Measurements from ENCODE around the gene PIM2. TPM values are rescaled to one million over a fixed set of nuclear protein-coding genes. Genes with fewer than 3 reads are reported as not detected.

PIM2 gene
- total and polyA plus RNA-seq, 9 of the 15 experiments (the other 6 are each of a cell fraction or from before 2014, with no cell fraction given) = 67.6 to 191 (median 108) TPM

DNA sequence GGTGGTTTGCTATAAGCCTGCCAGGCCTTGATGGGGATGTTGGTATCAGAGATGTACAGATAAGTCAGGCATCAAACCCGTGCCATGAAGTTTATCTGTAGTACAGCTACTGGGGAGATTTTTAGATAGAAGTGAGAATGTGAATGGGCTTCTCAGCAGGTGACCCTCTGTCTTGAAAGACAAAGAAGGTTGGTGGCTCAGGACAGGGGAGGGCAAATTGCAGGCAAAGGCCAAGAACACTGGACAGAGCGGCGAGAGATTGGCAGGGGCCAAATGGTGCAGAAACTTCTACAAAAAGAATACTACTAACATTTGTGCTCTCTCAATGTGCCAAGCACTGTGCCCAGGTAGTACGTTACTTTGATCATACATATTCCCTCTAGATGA is 1.9 kb upstream of the PIM2 start:
- FAIRE-seq = no peak

GRCh38 chrX:48919947-48920717 is 1.3 kb upstream of the PIM2 start:
- peak overlapping the region in 1 of 2 experiments; percentile 59; a peak in 3 of 4 replicates for H3K9ac ChIP-seq (ENCODE audit: insufficient read depth in 1 of 2, low read depth in 2 of 2, low read length in 2 of 2)
- in situ Hi-C loops (cut with MboI) (no loop called here), intact Hi-C loops (cut with micrococcal nuclease) (loop anchor here (1.0 to 10.0 kb wide), 3 partner anchors 17 to 285 kb away; partner anchors contain the start of gene TFE3)
- ChIA-PET CTCF (ENCODE audit: low intra/inter-chr PET ratio) (no interaction called here), POLR2A (interaction anchor here (1.0 kb wide), 1 partner anchor 17 kb away, joined by 4 read pairs; no protein-coding TSS in a partner anchor)
- peaks cover 21% of the 10 kb centered on the region for H4K20me1 ChIP-seq (replicated peaks; ENCODE audit: control insufficient read depth, insufficient read depth, low read length)
- H2AFZ ChIP-seq (ENCODE audit: low read depth, low read length) = no peak overlapping the region
- H3K27ac ChIP-seq (ENCODE audit: extremely low read depth, low read depth, low read length) = peak overlapping the region; percentile 77
- FAIRE-seq (peak; percentile 74), ATAC-seq (peak; percentile 3), DNase-seq (ENCODE audit: extremely low read depth in 1 of 4, low spot score in 3 of 4) (peak in 2 of 4 experiments; percentile 26 to 61)
- peaks cover 56% of the 10 kb centered on the region for H3K36me3 ChIP-seq (ENCODE audit: control insufficient read depth, insufficient read depth, low read length)
- H3K9me1 ChIP-seq (ENCODE audit: control insufficient read depth, insufficient read depth, low read length) = no peaks in the 10 kb centered on the region
- BruUV-seq (replicated peaks) = no TSS peak
- H3K27me3 ChIP-seq (ENCODE audit: control insufficient read depth in 2 of 2, insufficient read depth in 2 of 2, low read length in 2 of 2) = no peaks in the 10 kb centered on the region; a peak in 1 of 5 replicates
- H3K9me3 ChIP-seq (replicated peaks; ENCODE audit: control insufficient read depth, insufficient read depth, low read depth, low read length) = no peaks in the 10 kb centered on the region
- WGBS (ENCODE audit: insufficient coverage, low coverage, missing lambda C conversion rate) = 1% methylated on average over 6 of the region's 8 CpGs
- peaks cover 53% of the 10 kb centered on the region for H3K79me2 ChIP-seq (ENCODE audit: control insufficient read depth, insufficient read depth, low read length)
- H3K4me1 ChIP-seq (replicated peaks in 1 of 2; ENCODE audit: control insufficient read depth in 2 of 2, insufficient read depth in 2 of 2, low read length in 2 of 2) = peaks cover 22 to 30% of the 10 kb centered on the region in 2 experiments; a peak in 4 of 5 replicates
- peak overlapping the region; percentile 97 for H3K4me2 ChIP-seq (ENCODE audit: insufficient read depth, low read length)
- H3K4me3 ChIP-seq = peak overlapping the region; percentile 89
- TF ChIP-seq TCF3 (CRISPR knock-in tag; IDR thresholded peaks at IDR 0.05) = peak; percentile 32
- no peak for TF ChIP-seq PTTG1 (tag; IDR thresholded peaks at IDR 0.05; ENCODE audit: low read depth)
- TF ChIP-seq RHOXF2B (CRISPR knock-in tag; conservative IDR thresholded peaks at IDR 0.05) = no peak
- TF ChIP-seq MYNN (IDR thresholded peaks at IDR 0.05) = peak; percentile 29; the same call in 1 of the 2 replicates
- no peak for TF ChIP-seq MYNN (CRISPR knock-in tag; IDR thresholded peaks at IDR 0.05)
- TF ChIP-seq HMGN3 (IDR thresholded peaks at IDR 0.05; ENCODE audit: borderline replicate concordance, extremely low read depth, insufficient read length, low read depth, low read length) = no peak
- peak; percentile 57 for TF ChIP-seq MEIS2 (IDR thresholded peaks at IDR 0.05; ENCODE audit: partially characterized antibody)
- peak; percentile 24 to 32; a peak in 3 of 4 replicates for TF ChIP-seq NRF1 (conservative IDR thresholded peaks at IDR 0.05 in 1 of 2, IDR thresholded peaks at IDR 0.05 in 1 of 2)
- TF ChIP-seq MAFG (tag; conservative IDR thresholded peaks at IDR 0.05) = peak; percentile 42; the same call in 1 of the 2 replicates
- no peak for TF ChIP-seq ATF1 (CRISPR knock-in tag; IDR thresholded peaks at IDR 0.05)
- TF ChIP-seq ATF1 (tag; IDR thresholded peaks at IDR 0.05) = peak; percentile 63
- TF ChIP-seq ZNF282 (CRISPR knock-in tag; IDR thresholded peaks at IDR 0.05) = no peak
- no peak for TF ChIP-seq PCBP1 (IDR thresholded peaks at IDR 0.05; ENCODE audit: low read depth, low read length, poor library complexity, severe bottlenecking)
- TF ChIP-seq TOE1 (IDR thresholded peaks at IDR 0.05; ENCODE audit: borderline replicate concordance) = no peak
- no peak for TF ChIP-seq TOE1 (CRISPR knock-in tag; IDR thresholded peaks at IDR 0.05; ENCODE audit: borderline replicate concordance, low read depth)
- TF ChIP-seq DPF2 (IDR thresholded peaks at IDR 0.05) = peak; percentile 43; the same call in 1 of the 2 replicates

More for the DNA sequence above, 1.9 kb upstream of the PIM2 start:
- intact Hi-C loops (cut with micrococcal nuclease) = loop anchor here (1.0 kb wide), 1 partner anchor 123 kb away; the partner anchor contains the start of gene TFE3
- in situ Hi-C loops (cut with MboI) = no loop called here
- no peak overlapping the region for H3K9ac ChIP-seq (ENCODE audit: insufficient read depth in 1 of 2, low read depth in 2 of 2, low read length in 2 of 2)
- H2AFZ ChIP-seq (ENCODE audit: low read depth, low read length) = no peak overlapping the region
- CTCF ChIA-PET (ENCODE audit: low intra/inter-chr PET ratio) = no interaction called here
- peak overlapping the region; percentile 97 for H3K4me2 ChIP-seq (ENCODE audit: insufficient read depth, low read length)
- H3K4me3 ChIP-seq = no peak overlapping the region
- H3K4me1 ChIP-seq (replicated peaks in 1 of 2; ENCODE audit: control insufficient read depth in 2 of 2, insufficient read depth in 2 of 2, low read length in 2 of 2) = peaks cover 21 to 28% of the 10 kb centered on the region in 2 experiments; a peak in 4 of 5 replicates
- peaks cover 15% of the 10 kb centered on the region for H4K20me1 ChIP-seq (replicated peaks; ENCODE audit: control insufficient read depth, insufficient read depth, low read length)
- ATAC-seq (no peak), DNase-seq (ENCODE audit: extremely low read depth in 1 of 4, low spot score in 3 of 4) (no peak)
- BruUV-seq (replicated peaks) = no TSS peak
- 71% methylated on average over 4 of the region's 4 CpGs for WGBS (ENCODE audit: insufficient coverage, low coverage, missing lambda C conversion rate)
- peaks cover 55% of the 10 kb centered on the region for H3K36me3 ChIP-seq (ENCODE audit: control insufficient read depth, insufficient read depth, low read length)
- H3K79me2 ChIP-seq (ENCODE audit: control insufficient read depth, insufficient read depth, low read length) = peaks cover 48% of the 10 kb centered on the region
- POLR2A ChIA-PET = no interaction called here
- no peaks in the 10 kb centered on the region; a peak in 1 of 5 replicates for H3K27me3 ChIP-seq (ENCODE audit: control insufficient read depth in 2 of 2, insufficient read depth in 2 of 2, low read length in 2 of 2)
- no peaks in the 10 kb centered on the region for H3K9me1 ChIP-seq (ENCODE audit: control insufficient read depth, insufficient read depth, low read length)
- no peaks in the 10 kb centered on the region for H3K9me3 ChIP-seq (replicated peaks; ENCODE audit: control insufficient read depth, insufficient read depth, low read depth, low read length)
- H3K27ac ChIP-seq (ENCODE audit: extremely low read depth, low read depth, low read length) = peak overlapping the region; percentile 77; the same call in 2 of the 3 replicates
- no peak for TF ChIP-seq JUN (IDR thresholded peaks at IDR 0.05; ENCODE audit: borderline replicate concordance, low read depth, low read length)
- 0 out of 2 replicates have a peak, but pooled peaks have one; percentile 5 for TF ChIP-seq JUN (CRISPR knock-in tag; IDR thresholded peaks at IDR 0.05; ENCODE audit: borderline replicate concordance)
- TF ChIP-seq FUS (optimal IDR thresholded peaks at IDR 0.05; ENCODE audit: low read depth, low read length) = no peak

All from K562 (cell line).